SU-DHL-6 (cell line): ENCODE measurements around the gene MAPKAPK2.

Source experiments
- EZH2phosphoT487 ChIP-seq: fragments of 200-600 bp; sonication (generic), shearing (Covaris generic); conservative IDR thresholded peaks from 2 replicates; pipeline ENCODE4 v1.6.1; 2018; ENCODE audit warnings: mild to moderate bottlenecking, antibody characterized with exemption, low read length, moderate library complexity, mixed read lengths
- TF ChIP-seq, protein P1 (sequence below): fragments of 200-600 bp; sonication (generic); IDR thresholded peaks from one replicate; pipeline ENCODE4 v1.5.1; 2017; ENCODE audit warnings: antibody characterized with exemption, mild to moderate bottlenecking, low read length, moderate library complexity; ENCODE audit not compliant: insufficient read depth, poor library complexity, severe bottlenecking

DNA sequence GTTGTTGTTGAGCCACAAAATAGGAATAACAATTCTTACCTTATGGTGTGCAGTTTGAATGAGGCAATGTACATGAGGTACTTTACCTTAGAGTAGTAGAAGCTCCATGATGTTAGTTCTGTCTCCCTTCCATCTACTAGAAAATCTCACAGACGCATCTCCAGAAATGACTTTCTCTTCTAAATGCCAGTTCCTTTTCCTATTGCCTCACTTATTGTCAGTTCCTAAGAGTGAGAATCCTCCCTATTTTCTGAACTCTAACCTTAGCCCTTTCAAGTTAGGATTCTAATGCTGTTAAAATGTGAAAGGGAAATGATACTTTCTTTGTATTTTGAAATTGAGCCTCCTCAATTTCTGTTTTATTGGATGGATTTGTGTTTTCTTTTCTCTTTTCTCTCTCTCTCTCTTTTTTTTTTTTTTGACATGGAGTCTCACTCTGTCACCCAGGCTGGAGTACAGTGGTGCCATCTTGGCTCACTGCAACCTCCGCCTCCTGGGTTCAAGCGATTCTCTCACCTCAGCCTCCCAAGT is 18.6 kb upstream of the MAPKAPK2 start:
- TF ChIP-seq, protein P1, sequence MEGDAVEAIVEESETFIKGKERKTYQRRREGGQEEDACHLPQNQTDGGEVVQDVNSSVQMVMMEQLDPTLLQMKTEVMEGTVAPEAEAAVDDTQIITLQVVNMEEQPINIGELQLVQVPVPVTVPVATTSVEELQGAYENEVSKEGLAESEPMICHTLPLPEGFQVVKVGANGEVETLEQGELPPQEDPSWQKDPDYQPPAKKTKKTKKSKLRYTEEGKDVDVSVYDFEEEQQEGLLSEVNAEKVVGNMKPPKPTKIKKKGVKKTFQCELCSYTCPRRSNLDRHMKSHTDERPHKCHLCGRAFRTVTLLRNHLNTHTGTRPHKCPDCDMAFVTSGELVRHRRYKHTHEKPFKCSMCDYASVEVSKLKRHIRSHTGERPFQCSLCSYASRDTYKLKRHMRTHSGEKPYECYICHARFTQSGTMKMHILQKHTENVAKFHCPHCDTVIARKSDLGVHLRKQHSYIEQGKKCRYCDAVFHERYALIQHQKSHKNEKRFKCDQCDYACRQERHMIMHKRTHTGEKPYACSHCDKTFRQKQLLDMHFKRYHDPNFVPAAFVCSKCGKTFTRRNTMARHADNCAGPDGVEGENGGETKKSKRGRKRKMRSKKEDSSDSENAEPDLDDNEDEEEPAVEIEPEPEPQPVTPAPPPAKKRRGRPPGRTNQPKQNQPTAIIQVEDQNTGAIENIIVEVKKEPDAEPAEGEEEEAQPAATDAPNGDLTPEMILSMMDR = no peak
- no peak for TF ChIP-seq EZH2phosphoT487
